KBM-7 (cell line): ENCODE data around the gene PGAP2.
"Not testable (repeated sequence)": the region's sequence is repeated elsewhere in the genome, so short reads cannot be mapped to it uniquely, and the experiment has no call there.

Experiments used
- DNase-seq: peaks from one replicate; pipeline ENCODE4 v3.0.0-alpha.2; 2015
- in situ Hi-C: fragments of 300-500 bp; cut with MboI; formaldehyde crosslinking; loops from 2 replicates; pipeline ENCODE4 v1.14.3; 2020; ENCODE audit warnings: low sequenced_read_pairs, low pct_unique_long_range_greater_than_20kb, mixed read lengths

PGAP2 gene

GRCh38 chr11:3849297-3849874 is 41.0 kb downstream of the PGAP2 start:
- DNase-seq = peak; percentile 85
- in situ Hi-C loops = no loop called here

- DNase-seq = no peak
- in situ Hi-C loops = loop anchor here (10.0 kb wide), 1 partner anchor 211 kb away; no protein-coding TSS in a partner anchor
These were observed 45.1 kb downstream of the PGAP2 start for GRCh38 chr11:3853545-3853842.

- DNase-seq = peak; percentile 85
- in situ Hi-C loops = loop anchor here (10.0 kb wide), 1 partner anchor 211 kb away; no protein-coding TSS in a partner anchor
These were observed 45.7 kb downstream of the PGAP2 start for GRCh38 chr11:3853899-3854659.

- DNase-seq = no peak
- in situ Hi-C loops = loop anchor here (10.0 kb wide), 1 partner anchor 210 kb away; no protein-coding TSS in a partner anchor
These were observed 46.3 kb downstream of the PGAP2 start for GRCh38 chr11:3854660-3854976.

- DNase-seq = peak; percentile 98
- in situ Hi-C loops = loop anchor here (10.0 kb wide), 1 partner anchor 210 kb away; no protein-coding TSS in a partner anchor
These were observed 46.8 kb downstream of the PGAP2 start, which contains the start of gene STIM1 for GRCh38 chr11:3854977-3855807. Gene STIM1 (plus strand): TSS chr11:3855664. CDS start chr11:3856271, 607 bp downstream.

- DNase-seq = peak; percentile 64
- in situ Hi-C loops = loop anchor here (10.0 kb wide), 1 partner anchor 209 kb away; no protein-coding TSS in a partner anchor
These were observed 47.6 kb downstream of the PGAP2 start for GRCh38 chr11:3855808-3856491.

GRCh38 chr11:3856856-3857553 is 48.6 kb downstream of the PGAP2 start:
- no peak for DNase-seq
- in situ Hi-C loops = loop anchor here (10.0 kb wide), 1 partner anchor 208 kb away; no protein-coding TSS in a partner anchor

GRCh38 chr11:3857628-3858027 is 49.3 kb downstream of the PGAP2 start:
- in situ Hi-C loops = loop anchor here (10.0 kb wide), 1 partner anchor 207 kb away; no protein-coding TSS in a partner anchor

GRCh38 chr11:3859373-3859881 is 51.1 kb downstream of the PGAP2 start:
- in situ Hi-C loops = loop anchor here (10.0 kb wide), 1 partner anchor 205 kb away; no protein-coding TSS in a partner anchor
- peak; percentile 61 for DNase-seq

More at GRCh38 chr11:3857628-3858027, 49.3 kb downstream of the PGAP2 start:
- DNase-seq = no peak

- no peak for DNase-seq
- in situ Hi-C loops = no loop called here
These were observed 52.0 kb downstream of the PGAP2 start for GRCh38 chr11:3860375-3860774.

GRCh38 chr11:3860898-3861393 is 52.6 kb downstream of the PGAP2 start:
- in situ Hi-C loops = not testable (repeated sequence)
- peak; percentile 65 for DNase-seq

GRCh38 chr11:3861683-3862082 is 53.3 kb downstream of the PGAP2 start:
- DNase-seq = peak; percentile 80

GRCh38 chr11:3865388-3866193 is 57.2 kb downstream of the PGAP2 start:
- in situ Hi-C loops = no loop called here
- peak; percentile 82 for DNase-seq

More at GRCh38 chr11:3861683-3862082, 53.3 kb downstream of the PGAP2 start:
- in situ Hi-C loops = no loop called here

GRCh38 chr11:3866206-3866605 is 57.8 kb downstream of the PGAP2 start:
- peak; percentile 82 for DNase-seq
- in situ Hi-C loops = no loop called here

GRCh38 chr11:3866836-3867208 is 58.5 kb downstream of the PGAP2 start:
- in situ Hi-C loops = no loop called here
- no peak for DNase-seq

GRCh38 chr11:3867209-3868091 is 59.1 kb downstream of the PGAP2 start:
- no peak for DNase-seq
- in situ Hi-C loops = no loop called here
